Fibroblast of villous mesenchyme (primary cell): ENCODE measurements around the gene RNF19B. TPM values are rescaled to one million over a fixed set of nuclear protein-coding genes. Genes with fewer than 3 reads are reported as not detected.

Experiments
- DNase-seq: peaks from one replicate; pipeline ENCODE4 v3.0.0-alpha.2; 2010; ENCODE audit warnings: low read depth
- H3K4me3 ChIP-seq: 2 replicates; pipeline ENCODE4 v1.5.1; 2011; ENCODE audit warnings: low read depth, mild to moderate bottlenecking, low read length
- CTCF ChIP-seq: IDR thresholded peaks from 2 replicates; pipeline ENCODE4 v1.5.1; 2012; ENCODE audit warnings: low read depth, mild to moderate bottlenecking, low read length; ENCODE audit not compliant: insufficient read depth
- total RNA-seq: library from RNA; depleted of rRNA; stranded (reverse); fragments of >200 nt; gene quantifications from 2 replicates; pipeline ENCODE4 v1.2.3, GENCODE V29; 2012

Gene RNF19B
- total RNA-seq, 1 donor, result 9.5 TPM

- no peak overlapping the region for H3K4me3 ChIP-seq
- TF ChIP-seq CTCF, result no peak
- DNase-seq, result no peak
These were observed 30.1 kb downstream of the RNF19B start for GRCh38 chr1:32934535-32934934.

GRCh38 chr1:32933742-32934322 lies 30.8 kb downstream of the RNF19B start:
- DNase-seq, result peak; percentile 75
- no peak for TF ChIP-seq CTCF
- no peak overlapping the region for H3K4me3 ChIP-seq

GRCh38 chr1:32931760-32932159 lies 32.8 kb downstream of the RNF19B start:
- TF ChIP-seq CTCF, result no peak
- no peak for DNase-seq
- H3K4me3 ChIP-seq, result no peak overlapping the region

- DNase-seq, result no peak
- H3K4me3 ChIP-seq, result no peak overlapping the region
- TF ChIP-seq CTCF, result no peak
These were observed 35.2 kb downstream of the RNF19B start for GRCh38 chr1:32929366-32929765.

GRCh38 chr1:32928715-32929114 lies 35.9 kb downstream of the RNF19B start:
- DNase-seq, result no peak
- H3K4me3 ChIP-seq, result no peak overlapping the region
- TF ChIP-seq CTCF, result no peak

- no peak for DNase-seq
- TF ChIP-seq CTCF, result no peak
- no peak overlapping the region for H3K4me3 ChIP-seq
These were observed 36.3 kb downstream of the RNF19B start for GRCh38 chr1:32928285-32928684.

- TF ChIP-seq CTCF, result no peak
- DNase-seq, result no peak
- no peak overlapping the region for H3K4me3 ChIP-seq
These were observed 37.2 kb downstream of the RNF19B start for GRCh38 chr1:32927441-32927840.
